Measurements from ENCODE around the gene PCDHGA4. TPM values are rescaled to one million over a fixed set of nuclear protein-coding genes. Genes with fewer than 3 reads are reported as not detected.

The PCDHGA4 gene
- total and polyA plus RNA-seq, 2 of the 8 experiments (the other 6 are each of a cell fraction or from before 2014, with no cell fraction given), result 1.4 to 1.9 TPM

GRCh38 chr5:141384471-141385267, 29.8 kb downstream of the PCDHGA4 start:
- no peak for FAIRE-seq
- no peaks in the 10 kb centered on the region for H3K79me2 ChIP-seq (ENCODE audit: control insufficient read depth in 1 of 2, insufficient read depth in 2 of 2, low read length in 2 of 2)
- H2AFZ ChIP-seq (ENCODE audit: low read length), result no peak overlapping the region
- H3K4ac ChIP-seq (replicated peaks; ENCODE audit: insufficient read length, low read depth, low read length), result no peak overlapping the region
- no peak overlapping the region for H4K5ac ChIP-seq (ENCODE audit: insufficient read length, low read depth, low read length)
- no peak overlapping the region for H4K91ac ChIP-seq (replicated peaks; ENCODE audit: insufficient read length, low read length)
- no peaks in the 10 kb centered on the region; a peak in 1 of 7 replicates for H3K27me3 ChIP-seq (replicated peaks in 1 of 4; ENCODE audit: control insufficient read depth in 3 of 4, extremely low read depth in 1 of 4, insufficient read depth in 3 of 4, low read length in 3 of 4)
- ChIA-PET POLR2A (ENCODE audit: partially characterized antibody) (no interaction called here), CTCF (ENCODE audit: partially characterized antibody) (no interaction called here)
- no peaks in the 10 kb centered on the region; the same call in 1 of the 2 replicates for H3K23me2 ChIP-seq (ENCODE audit: low read depth, low read length)
- H2BK12ac ChIP-seq (ENCODE audit: low read depth, low read length), result no peak overlapping the region
- peaks cover 0 to 14% (median 0%) of the 10 kb centered on the region in 4 experiments; a peak in 2 of 8 replicates for H3K36me3 ChIP-seq (ENCODE audit: control insufficient read depth in 2 of 4, insufficient read depth in 4 of 4, low read length in 3 of 4)
- no peaks in the 10 kb centered on the region for H4K20me1 ChIP-seq (replicated peaks in 1 of 2; ENCODE audit: control insufficient read depth in 1 of 2, insufficient read depth in 2 of 2, low read length in 2 of 2)
- 91% methylated on average over 43 of the region's 43 CpGs; no CpG with 5 or more reads in 1 of the 2 experiments for WGBS, 2 experiments (ENCODE audit: extremely low coverage in 1 of 2, insufficient coverage in 1 of 2, insufficient read length in 1 of 2, insufficient replicate concordance in 2 of 2, low coverage in 1 of 2, low lambda C conversion rate in 2 of 2, missing lambda C conversion rate in 1 of 2)
- H3K4me1 ChIP-seq (replicated peaks in 1 of 4; ENCODE audit: control insufficient read depth in 3 of 4, insufficient read depth in 4 of 4, low read length in 3 of 4), result no peaks in the 10 kb centered on the region
- H2BK15ac ChIP-seq (ENCODE audit: low read length), result no peak overlapping the region
- peaks cover 37 to 41% of the 10 kb centered on the region in 2 experiments for H3K9me3 ChIP-seq (ENCODE audit: insufficient read depth in 2 of 2, low read depth in 1 of 2, low read length in 1 of 2)
- no peak overlapping the region for H3K18ac ChIP-seq (ENCODE audit: extremely low read depth, low read length)
- H3K79me1 ChIP-seq (ENCODE audit: low read depth, low read length), result no peaks in the 10 kb centered on the region
- no peak overlapping the region for H3K4me2 ChIP-seq (ENCODE audit: insufficient read depth in 1 of 2, low read depth in 2 of 2, low read length in 2 of 2)
- H3K23ac ChIP-seq (ENCODE audit: insufficient read length), result no peak overlapping the region
- H3K14ac ChIP-seq (ENCODE audit: insufficient read length), result no peak overlapping the region
- no peak overlapping the region for H3K9ac ChIP-seq (replicated peaks in 1 of 4; ENCODE audit: extremely low read depth in 1 of 4, low read depth in 3 of 4, low read length in 3 of 4)
- H2AK5ac ChIP-seq (ENCODE audit: low read depth, low read length), result no peak overlapping the region
- H2BK120ac ChIP-seq (replicated peaks; ENCODE audit: low read depth, low read length), result no peak overlapping the region
- H3K27ac ChIP-seq (ENCODE audit: low read depth, low read length), result no peak overlapping the region
- no peak overlapping the region for H3K56ac ChIP-seq (replicated peaks; ENCODE audit: insufficient read length, low read depth, low read length)
- no peak overlapping the region for H3K4me3 ChIP-seq (ENCODE audit: extremely low read depth in 1 of 4, insufficient read depth in 2 of 4, low read depth in 3 of 4, low read length in 4 of 4)
- H2BK5ac ChIP-seq (ENCODE audit: low read depth, low read length), result no peak overlapping the region
- H4K8ac ChIP-seq (ENCODE audit: extremely low read depth, insufficient read depth, low read length), result no peak overlapping the region
- H2BK20ac ChIP-seq (ENCODE audit: low read length), result no peak overlapping the region
- DNase-seq (ENCODE audit: low read depth in 1 of 2, low spot score in 2 of 2), result no peak
- TF ChIP-seq BACH1 (IDR thresholded peaks at IDR 0.05; ENCODE audit: low read length) (no peak), TEAD4 (IDR thresholded peaks at IDR 0.05; ENCODE audit: low read depth, low read length) (no peak), USF2 (IDR thresholded peaks at IDR 0.05; ENCODE audit: low read length) (no peak), MAFK (IDR thresholded peaks at IDR 0.05; ENCODE audit: low read depth, low read length) (no peak), SP1 (IDR thresholded peaks at IDR 0.05; ENCODE audit: low read depth, low read length) (no peak), SRF (IDR thresholded peaks at IDR 0.05; ENCODE audit: low read depth, low read length) (no peak), CHD2 (IDR thresholded peaks at IDR 0.05; ENCODE audit: low read length) (no peak), CREB1 (IDR thresholded peaks at IDR 0.05) (no peak), TAF7 (optimal IDR thresholded peaks at IDR 0.05; ENCODE audit: borderline replicate concordance, low read depth, low read length) (no peak), SIX5 (IDR thresholded peaks at IDR 0.05; ENCODE audit: low read depth, low read length) (no peak), RXRA (IDR thresholded peaks at IDR 0.05; ENCODE audit: insufficient read depth, low read depth, low read length) (no peak), EP300 (IDR thresholded peaks at IDR 0.05; ENCODE audit: borderline replicate concordance in 1 of 2, low read depth in 2 of 2, low read length in 2 of 2) (no peak), JUN (IDR thresholded peaks at IDR 0.05; ENCODE audit: low read depth, low read length) (no peak)

All from H1 (cell line).